ENCODE data around the gene SAMSN1.

Gene SAMSN1

GRCh38 chr21:14483296-14483695, 62.8 kb downstream of the SAMSN1 start:
- no peak for DNase-seq

DNA sequence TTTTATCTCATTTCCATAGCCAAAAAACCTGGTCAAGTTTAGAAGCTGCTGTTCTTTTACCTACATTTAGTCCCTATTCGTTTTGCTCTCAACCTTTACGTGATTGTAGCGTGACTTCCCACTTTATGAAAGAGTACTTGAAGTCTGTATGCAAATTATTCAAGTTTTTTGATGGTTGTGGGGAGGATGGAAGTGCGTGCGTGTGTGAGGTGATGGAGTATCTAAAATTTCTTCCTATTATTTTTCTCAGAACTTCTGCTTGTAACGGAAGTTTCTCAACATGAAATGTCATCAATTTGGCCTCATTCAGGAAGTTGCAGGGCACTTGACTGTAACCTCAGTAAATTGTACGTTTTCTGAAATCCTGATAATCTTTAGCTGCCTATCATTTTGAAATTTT, 64.0 kb downstream of the SAMSN1 start:
- DNase-seq = no peak

GRCh38 chr21:14480411-14481031, 65.6 kb downstream of the SAMSN1 start:
- no peak for DNase-seq

DNA sequence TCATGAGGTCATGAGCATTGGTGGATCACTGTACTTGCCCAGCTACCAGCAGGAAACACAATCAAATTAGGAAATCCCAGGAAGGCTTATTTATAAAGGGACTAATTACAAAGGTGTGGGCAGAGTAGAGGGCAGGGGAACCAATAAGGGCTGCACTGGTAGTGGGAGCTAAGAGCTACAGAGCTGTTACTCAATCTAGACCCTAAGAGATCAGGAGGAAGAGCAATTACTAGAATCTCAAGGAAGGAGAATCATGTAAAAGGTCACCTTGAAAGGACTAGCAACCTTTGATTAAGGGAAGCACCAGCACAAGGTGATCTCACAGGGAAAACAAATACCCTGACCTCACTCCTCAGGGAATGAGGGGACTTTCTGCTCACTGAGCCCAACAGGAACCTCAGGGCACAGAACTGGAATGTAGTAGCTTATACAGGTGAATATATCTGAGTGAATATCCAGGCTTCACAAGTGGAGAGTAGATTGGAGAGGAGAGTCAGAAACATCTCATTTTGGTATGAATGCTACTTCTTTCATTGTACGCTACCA, 66.8 kb downstream of the SAMSN1 start:
- no peak for DNase-seq

- DNase-seq = no peak
Measured at GRCh38 chr21:14477841-14478240, 68.3 kb downstream of the SAMSN1 start.

DNA sequence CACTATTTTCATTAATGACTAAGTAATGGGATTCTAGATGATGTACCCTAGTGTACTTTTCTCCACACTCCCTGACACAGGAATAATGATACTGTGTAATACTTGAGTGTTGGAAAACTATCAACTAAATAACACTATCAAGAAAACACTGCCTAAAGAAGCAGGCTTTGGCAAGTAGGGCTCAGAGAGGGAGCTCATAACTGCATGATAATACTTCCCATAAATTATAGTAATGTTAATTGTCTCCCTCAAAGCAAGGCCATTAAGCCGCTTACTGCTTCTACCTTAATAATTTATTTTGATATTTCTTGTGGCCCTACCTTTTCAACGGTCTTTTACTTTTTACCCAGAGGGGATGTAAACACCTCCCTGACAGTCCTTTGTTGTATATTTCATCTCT, 69.0 kb downstream of the SAMSN1 start:
- DNase-seq = no peak

DNA sequence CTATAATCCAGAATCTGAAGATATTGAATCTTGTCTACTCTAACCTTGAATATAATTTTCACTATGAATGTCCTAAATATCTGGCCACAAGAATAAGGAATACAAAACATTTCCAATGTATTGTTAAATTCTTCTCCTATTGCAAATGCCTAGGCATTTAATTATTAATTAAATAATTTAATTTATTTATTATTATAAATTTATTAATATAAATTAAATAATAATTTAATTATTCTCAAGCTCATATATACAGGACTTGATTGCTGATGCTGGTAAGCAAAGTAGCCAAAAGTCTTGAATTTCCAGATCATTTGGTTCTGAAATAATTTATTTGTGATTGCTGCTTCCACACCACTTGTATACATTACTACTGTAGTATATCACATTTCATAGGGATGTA, 71.1 kb downstream of the SAMSN1 start:
- DNase-seq = no peak

DNA sequence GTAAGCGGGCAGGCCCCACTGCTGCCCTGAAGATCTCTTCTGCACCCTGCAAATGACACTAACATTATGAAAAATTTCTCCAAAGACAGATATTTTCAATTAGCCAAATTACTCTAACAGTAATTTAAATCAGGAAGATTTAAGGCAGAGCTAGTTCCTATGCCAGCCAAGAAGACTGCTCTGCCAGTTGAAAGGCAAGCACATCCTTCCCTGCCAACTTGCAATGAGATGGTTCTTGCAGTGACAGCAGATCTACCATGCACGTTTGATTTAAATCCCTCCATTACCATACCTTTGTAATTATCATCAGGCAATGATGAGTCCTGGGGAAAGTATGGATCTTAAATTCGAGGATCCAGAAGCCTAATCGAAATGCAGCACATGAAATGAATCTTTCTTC, 76.5 kb downstream of the SAMSN1 start:
- no peak for DNase-seq

DNA sequence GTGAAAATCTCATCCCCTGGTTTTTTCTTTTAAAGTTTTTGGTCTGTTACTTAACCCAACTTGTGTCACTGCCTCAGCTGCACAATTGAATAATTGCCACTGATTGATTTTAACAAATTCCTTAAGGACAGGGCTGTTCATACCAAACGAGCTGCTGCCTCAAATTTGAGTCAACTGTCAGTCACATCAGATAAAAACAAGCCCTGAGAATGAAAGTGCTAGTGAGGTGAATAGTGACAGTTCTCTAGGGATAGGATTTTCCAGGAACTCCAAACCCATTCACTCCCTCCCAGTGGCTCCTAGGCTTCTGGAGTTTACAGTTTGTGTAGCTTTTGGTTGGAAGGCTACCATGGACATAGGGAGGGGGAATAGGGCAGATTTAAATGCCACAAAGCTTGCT, 79.4 kb downstream of the SAMSN1 start:
- no peak for DNase-seq

GRCh38 chr21:14457762-14458161, 88.4 kb downstream of the SAMSN1 start:
- no peak for DNase-seq

GRCh38 chr21:14456911-14457310, 89.2 kb downstream of the SAMSN1 start:
- DNase-seq = no peak

GRCh38 chr21:14454016-14455009, 91.8 kb downstream of the SAMSN1 start:
- no peak for DNase-seq

- no peak for DNase-seq
Measured at GRCh38 chr21:14453339-14454015, 92.6 kb downstream of the SAMSN1 start.

DNA sequence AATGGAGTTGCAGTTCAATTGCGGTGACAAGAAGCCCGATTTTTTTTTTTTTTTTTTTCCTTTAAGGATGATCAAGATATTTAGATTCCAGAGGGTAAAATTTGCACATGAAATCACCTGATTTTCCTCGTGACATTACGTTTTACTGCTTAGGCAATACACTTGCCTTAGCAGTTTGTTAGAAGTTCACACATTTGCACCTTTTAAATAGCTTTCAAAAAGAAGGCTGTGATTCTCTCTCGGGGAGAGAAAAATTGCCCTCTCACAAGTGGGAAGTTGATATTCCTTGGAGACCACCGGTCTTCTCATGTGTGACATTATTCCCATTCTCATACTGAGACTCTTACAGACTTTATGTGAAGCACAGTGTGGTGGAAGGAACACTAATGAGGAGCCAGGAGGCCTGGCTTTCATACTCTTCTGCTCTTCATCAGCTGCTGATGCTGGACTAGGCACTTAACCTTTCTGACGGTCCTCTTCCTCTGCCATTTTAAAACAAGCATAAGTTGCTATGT, 93.3 kb downstream of the SAMSN1 start:
- DNase-seq = no peak

DNA sequence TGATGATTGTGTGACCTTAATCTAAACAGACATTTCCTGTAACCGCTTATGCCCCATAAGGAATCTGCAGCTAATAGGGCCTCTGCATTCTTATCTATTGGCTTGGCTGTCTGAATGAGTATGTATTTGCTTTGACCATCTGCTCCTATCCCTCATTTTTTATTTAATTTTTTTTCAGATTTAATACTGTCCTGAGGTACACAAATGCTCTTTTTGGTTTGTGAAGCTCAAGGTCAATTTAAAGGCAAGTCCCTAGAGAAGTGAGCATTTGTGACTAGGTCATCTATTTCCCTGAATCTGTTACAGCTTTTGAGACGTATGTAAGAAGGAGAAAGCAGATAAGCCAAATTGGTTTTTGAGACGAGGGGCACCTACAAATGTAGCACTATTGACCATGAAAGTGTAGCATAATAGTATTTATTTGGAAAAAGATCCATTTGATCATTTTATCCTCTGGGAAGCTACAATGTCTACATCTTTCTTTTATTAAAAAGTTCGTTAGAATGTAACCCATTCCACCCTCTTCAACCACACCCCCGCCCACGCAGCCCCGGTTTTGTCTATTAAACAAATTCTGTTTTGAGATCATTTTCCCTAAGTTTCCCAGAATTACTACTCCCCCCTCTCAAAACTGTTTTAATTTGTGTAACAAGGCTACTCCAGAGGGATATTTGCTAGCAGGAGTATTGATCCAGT, 93.9 kb downstream of the SAMSN1 start:
- DNase-seq = no peak

- DNase-seq = no peak
Measured at GRCh38 chr21:14451546-14451945, 94.6 kb downstream of the SAMSN1 start.

- no peak for DNase-seq
Measured at GRCh38 chr21:14448784-14449183, 97.3 kb downstream of the SAMSN1 start.

- DNase-seq = no peak
Measured at GRCh38 chr21:14438211-14438610, 107.9 kb downstream of the SAMSN1 start.

DNA sequence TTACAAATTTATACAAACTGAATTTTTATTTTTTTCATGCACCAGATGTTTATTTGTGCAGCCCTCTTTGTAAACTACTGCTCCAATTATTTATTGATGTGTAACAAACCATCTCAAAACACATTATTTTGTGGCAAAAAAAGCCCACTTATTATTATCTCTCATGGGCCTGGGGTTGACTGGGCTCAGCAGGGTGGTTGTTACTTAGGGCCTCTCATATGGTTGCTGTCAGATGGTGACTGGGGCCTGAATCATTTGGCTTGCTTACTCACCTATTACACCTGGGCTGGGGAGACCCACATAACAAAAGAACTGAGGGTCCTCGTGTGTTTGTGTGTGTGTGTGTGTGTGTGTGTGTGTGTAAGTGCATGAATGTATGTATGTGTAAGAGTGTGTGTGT, 110.7 kb downstream of the SAMSN1 start:
- DNase-seq = no peak
